Caki2 (cell line): ENCODE measurements around the gene MAPK7. TPM values are rescaled to one million over a fixed set of nuclear protein-coding genes. Genes with fewer than 3 reads are reported as not detected.
"Not testable (repeated sequence)": the region's sequence is repeated elsewhere in the genome, so short reads cannot be mapped to it uniquely, and the experiment has no call there.

Source experiments
- DNase-seq: peaks from one replicate; pipeline ENCODE4 v3.0.0-alpha.2; 2015; ENCODE audit warnings: low read depth
- in situ Hi-C: cut with HindIII; loops from 2 replicates; pipeline ENCODE4 v1.10.0; 2016; ENCODE audit warnings: low sequenced_read_pairs, low pct_unique_long_range_greater_than_20kb, mixed read lengths
- total RNA-seq: library from RNA; depleted of rRNA; stranded (reverse); fragments of >200 nt; shearing (Covaris generic); gene quantifications from 2 replicates; pipeline ENCODE4 v1.2.3, GENCODE V29; 2014; ENCODE audit warnings: low replicate concordance

MAPK7 gene
- total RNA-seq, 1 experiment from 2014 or later: 3.9 TPM

- in situ Hi-C loops: no loop called here
- DNase-seq: no peak
Measured at GRCh38 chr17:19341641-19342610, 36.4 kb upstream of the MAPK7 start.

- in situ Hi-C loops: no loop called here
- no peak for DNase-seq
Measured at GRCh38 chr17:19342611-19343255, 35.6 kb upstream of the MAPK7 start.

GRCh38 chr17:19343256-19343630 lies 35.1 kb upstream of the MAPK7 start:
- in situ Hi-C loops: no loop called here
- no peak for DNase-seq

GRCh38 chr17:19343671-19344151 lies 34.6 kb upstream of the MAPK7 start:
- in situ Hi-C loops: no loop called here
- no peak for DNase-seq

- in situ Hi-C loops: no loop called here
- DNase-seq: no peak
Measured at GRCh38 chr17:19344311-19345066, 33.8 kb upstream of the MAPK7 start.

GRCh38 chr17:19345067-19345460 lies 33.2 kb upstream of the MAPK7 start:
- in situ Hi-C loops: no loop called here
- DNase-seq: no peak

GRCh38 chr17:19345486-19346350 lies 32.6 kb upstream of the MAPK7 start:
- in situ Hi-C loops: no loop called here
- DNase-seq: no peak

- in situ Hi-C loops: no loop called here
- DNase-seq: peak; percentile 78
Measured at GRCh38 chr17:19346351-19347255, 31.7 kb upstream of the MAPK7 start.

GRCh38 chr17:19347323-19348080 lies 30.8 kb upstream of the MAPK7 start:
- in situ Hi-C loops: no loop called here

GRCh38 chr17:19348081-19348650 lies 30.1 kb upstream of the MAPK7 start:
- in situ Hi-C loops: no loop called here
- no peak for DNase-seq

More at GRCh38 chr17:19347323-19348080, 30.8 kb upstream of the MAPK7 start:
- no peak for DNase-seq

- DNase-seq: no peak
- in situ Hi-C loops: no loop called here
Measured at GRCh38 chr17:19348806-19349205, 29.5 kb upstream of the MAPK7 start.

GRCh38 chr17:19353401-19353800 lies 24.9 kb upstream of the MAPK7 start:
- DNase-seq, in situ Hi-C loops: not testable (repeated sequence)

GRCh38 chr17:19354748-19355147 lies 23.6 kb upstream of the MAPK7 start:
- in situ Hi-C loops: no loop called here
- no peak for DNase-seq

- DNase-seq: no peak
- in situ Hi-C loops: no loop called here
Measured at GRCh38 chr17:19357351-19357750, 20.9 kb upstream of the MAPK7 start.

GRCh38 chr17:19357761-19358160 lies 20.5 kb upstream of the MAPK7 start:
- in situ Hi-C loops: no loop called here
- no peak for DNase-seq

GRCh38 chr17:19359151-19359550 lies 19.1 kb upstream of the MAPK7 start:
- in situ Hi-C loops: no loop called here
- DNase-seq: no peak
